Left ventricle myocardium inferior (tissue), 1 donor: Measurements from ENCODE around the gene SPATA6. TPM values are rescaled to one million over a fixed set of nuclear protein-coding genes. Genes with fewer than 3 reads are reported as not detected.

Experiments
- DNase-seq: peaks from one replicate; pipeline ENCODE4 v3.0.0-alpha.2; 2020
- H3K27ac ChIP-seq: fragments of 200-600 bp; replicated peaks from 2 replicates; pipeline ENCODE4 v1.8.0; 2021
- H3K27me3 ChIP-seq: fragments of 200-600 bp; 2 replicates; pipeline ENCODE4 v1.8.0; 2021; ENCODE audit warnings: low read depth
- H3K36me3 ChIP-seq: fragments of 200-600 bp; 2 replicates; pipeline ENCODE4 v1.8.0; 2021
- H3K4me1 ChIP-seq: fragments of 200-600 bp; 2 replicates; pipeline ENCODE4 v1.8.0; 2021
- H3K4me3 ChIP-seq: fragments of 200-600 bp; 2 replicates; pipeline ENCODE4 v1.8.0; 2021; ENCODE audit warnings: mild to moderate bottlenecking, moderate library complexity
- H3K9me3 ChIP-seq: fragments of 200-600 bp; replicated peaks from 2 replicates; pipeline ENCODE4 v1.8.0; 2021
- CTCF ChIP-seq: fragments of 200-600 bp; IDR thresholded peaks from 2 replicates; pipeline ENCODE4 v1.8.0; 2021; ENCODE audit warnings: antibody characterized with exemption, mild to moderate bottlenecking, borderline replicate concordance
- intact Hi-C: fragments of 100-400 bp; cut with micrococcal nuclease; formaldehyde crosslinking; loops from one replicate; pipeline ENCODE4 v1.11.0; 2022
- total RNA-seq: library from RNA; stranded (reverse); fragmentation: NEBNext Ultra II Directional; extraction: Animal tissue kit (Norgen Biotek cat#: 25700); gene quantifications from one replicate; pipeline ENCODE4 v1.2.1, GENCODE V29; 2021
- donor health status: DM: no; HTN: yes; CAD: no; lungs with severe emphysema.

Gene SPATA6
- total RNA-seq, 1 donor from 2014 or later = 9.3 TPM

DNA sequence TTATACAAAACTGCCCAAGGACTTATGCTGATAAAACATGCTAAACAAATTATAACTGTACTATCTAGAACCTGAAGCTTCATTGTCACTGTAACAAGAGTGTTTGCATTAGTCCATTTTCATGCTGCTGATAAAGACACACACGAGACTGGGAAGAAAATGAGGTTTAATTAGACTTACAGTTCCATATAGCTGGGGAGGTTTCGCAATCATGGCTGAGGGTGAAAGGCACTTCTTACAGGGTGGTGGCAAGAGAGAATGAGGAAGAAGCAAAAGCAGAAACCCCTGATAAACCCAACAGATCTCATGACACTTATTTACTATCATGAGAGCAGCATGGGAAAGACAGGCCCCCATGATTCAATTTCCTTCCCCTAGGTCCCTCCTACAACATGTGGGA is 100.4 kb downstream of the SPATA6 start:
- Histone ChIP-seq H3K4me3 (no peak overlapping the region), H3K27ac (no peak overlapping the region), H3K4me1 (no peaks in the 10 kb centered on the region), H3K27me3 (no peaks in the 10 kb centered on the region), H3K36me3 (peaks cover 38% of the 10 kb centered on the region), H3K9me3 (peaks cover 17% of the 10 kb centered on the region)
- TF ChIP-seq CTCF = no peak
- intact Hi-C loops = no loop called here
- no peak for DNase-seq

DNA sequence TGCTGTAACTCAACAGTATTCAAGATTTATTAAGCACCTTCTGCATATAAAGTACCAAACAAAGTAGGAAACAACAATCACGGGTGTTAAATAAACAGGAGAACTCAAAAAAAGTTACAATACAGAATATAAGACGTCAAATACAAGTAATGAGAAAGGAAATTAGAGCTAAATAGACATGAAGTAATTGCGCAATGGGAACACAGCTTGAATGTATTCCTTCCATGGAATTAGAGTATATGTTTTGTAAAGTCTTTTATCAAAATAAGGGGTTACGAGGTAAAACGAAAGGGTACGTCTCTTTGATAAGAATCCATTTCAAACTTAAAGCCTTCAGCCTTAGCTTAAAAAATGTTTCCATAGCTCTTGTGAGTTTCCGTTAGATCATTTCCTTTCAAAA is 109.1 kb downstream of the SPATA6 start:
- intact Hi-C loops = no loop called here
- DNase-seq = no peak

GRCh38 chr1:48356901-48357300 is 115.1 kb downstream of the SPATA6 start:
- intact Hi-C loops = no loop called here
- no peak for DNase-seq
- H3K27ac ChIP-seq = no peak overlapping the region
- no peaks in the 10 kb centered on the region for H3K9me3 ChIP-seq
- peaks cover 4% of the 10 kb centered on the region for H3K36me3 ChIP-seq
- no peaks in the 10 kb centered on the region for H3K27me3 ChIP-seq
- no peak overlapping the region for H3K4me3 ChIP-seq
- H3K4me1 ChIP-seq = no peaks in the 10 kb centered on the region
- no peak for TF ChIP-seq CTCF

More for the DNA sequence above, 109.1 kb downstream of the SPATA6 start:
- Histone ChIP-seq H3K4me3 (no peak overlapping the region), H3K27ac (no peak overlapping the region), H3K27me3 (no peaks in the 10 kb centered on the region), H3K4me1 (no peaks in the 10 kb centered on the region), H3K36me3 (no peaks in the 10 kb centered on the region), H3K9me3 (peaks cover 11% of the 10 kb centered on the region)
- no peak for TF ChIP-seq CTCF

- Histone ChIP-seq H3K27ac (no peak overlapping the region), H3K36me3 (peaks cover 42% of the 10 kb centered on the region), H3K9me3 (peaks cover 39% of the 10 kb centered on the region), H3K4me1 (no peaks in the 10 kb centered on the region), H3K27me3 (no peaks in the 10 kb centered on the region), H3K4me3 (no peak overlapping the region)
- TF ChIP-seq CTCF = no peak
- no peak for DNase-seq
- intact Hi-C loops = no loop called here
Observed at GRCh38 chr1:48344373-48344772, 127.6 kb downstream of the SPATA6 start.

- Histone ChIP-seq H3K9me3 (peaks cover 32% of the 10 kb centered on the region), H3K27ac (no peak overlapping the region), H3K27me3 (no peaks in the 10 kb centered on the region), H3K4me1 (no peaks in the 10 kb centered on the region), H3K36me3 (peaks cover 48% of the 10 kb centered on the region), H3K4me3 (no peak overlapping the region)
- no peak for TF ChIP-seq CTCF
- intact Hi-C loops = no loop called here
- no peak for DNase-seq
Observed at GRCh38 chr1:48341221-48341620, 130.8 kb downstream of the SPATA6 start.

- intact Hi-C loops = no loop called here
- H3K36me3 ChIP-seq = peaks cover 47% of the 10 kb centered on the region
- no peak overlapping the region for H3K27ac ChIP-seq
- peaks cover 32% of the 10 kb centered on the region for H3K9me3 ChIP-seq
- no peak for DNase-seq
- H3K4me1 ChIP-seq = no peaks in the 10 kb centered on the region
- H3K4me3 ChIP-seq = no peak overlapping the region
- H3K27me3 ChIP-seq = no peaks in the 10 kb centered on the region
- no peak for TF ChIP-seq CTCF
Observed at GRCh38 chr1:48338257-48338656, 133.7 kb downstream of the SPATA6 start.
